Naive thymus-derived CD8-positive, alpha-beta T cell (primary cell): ENCODE measurements around the gene NOS1AP. TPM values are rescaled to one million over a fixed set of nuclear protein-coding genes. Genes with fewer than 3 reads are reported as not detected.

Experiments
- ATAC-seq, 2 donors: fragments of 150-1000 bp; cut with Tn5 transposase in 1 of 2; sonication (Bioruptor Pico), chemical (Tn5 transposase) in 1 of 2; 1 replicate in 1 of 2; 2 replicates in 1 of 2; pipeline ENCODE4 v1.10.0; 2021; ENCODE audit warnings: mild to moderate bottlenecking in 2 of 2, moderate library complexity in 2 of 2
- POLR2A ChIA-PET: fragments of 350-600 bp; sonication (Branson Sonifier 250); formaldehyde crosslinking; loops from one replicate; lab custom pipeline; 2021; ENCODE audit warnings: antibody characterized with exemption; lab: Charles Lee
- DNase-seq, 10 donors: peaks; one replicate each; pipeline versions ENCODE4 v3.0.0 to v3.0.0-alpha.2; 2020 to 2022
- H3K27ac Mint-ChIP-seq, 10 donors: one replicate each; pipeline ENCODE4 v1.8.0; 2020 to 2022; ENCODE audit warnings: mild to moderate bottlenecking in 10 of 10, mixed read lengths in 10 of 10, moderate library complexity in 4 of 10, inconsistent platforms in 1 of 10
- H3K27me3 Mint-ChIP-seq, 5 donors: one replicate each; pipeline ENCODE4 v1.8.0; 2021 to 2022; ENCODE audit warnings: mixed read lengths in 5 of 5
- H3K36me3 Mint-ChIP-seq, 3 donors: one replicate each; pipeline ENCODE4 v1.8.0; 2020 to 2022; ENCODE audit warnings: mixed read lengths in 3 of 3, mild to moderate bottlenecking in 2 of 3, inconsistent platforms in 1 of 3
- H3K4me1 Mint-ChIP-seq, 4 donors: one replicate each; pipeline ENCODE4 v1.8.0; 2021 to 2022; ENCODE audit warnings: mixed read lengths in 4 of 4
- H3K4me3 Mint-ChIP-seq, 10 donors: one replicate each; pipeline ENCODE4 v1.8.0; 2020 to 2022; ENCODE audit warnings: mild to moderate bottlenecking in 10 of 10, mixed read lengths in 10 of 10, moderate library complexity in 6 of 10, inconsistent platforms in 1 of 10
- H3K9me3 Mint-ChIP-seq, 9 donors: one replicate each; pipeline ENCODE4 v1.8.0; 2020 to 2022; ENCODE audit warnings: mixed read lengths in 9 of 9, mild to moderate bottlenecking in 3 of 9, inconsistent platforms in 1 of 9, moderate library complexity in 1 of 9
- polyA plus RNA-seq, 3 donors: library from polyadenylated mRNA; unstranded; fragments of 300-500 nt; fragmentation: Illumina TruSeq; gene quantifications; one replicate each; pipeline ENCODE4 v1.2.3, GENCODE V29; 2021
- total RNA-seq, 8 experiments: library from RNA in 2 of 8; stranded (reverse) in 2 of 8; gene quantifications; one replicate each; pipeline ENCODE4 v1.2.3 and lab custom pipeline; 2021 to 2026

The NOS1AP gene
- total and polyA plus RNA-seq, 5 experiments from 2014 or later = not detected

GRCh38 chr1:162321809-162322422 lies 252.4 kb downstream of the NOS1AP start:
- H3K27me3 Mint-ChIP-seq = peaks cover 14 to 27% (median 25%) of the 10 kb centered on the region in 5 donors
- POLR2A ChIA-PET = no interaction called here
- peaks cover 0 to 4% (median 0%) of the 10 kb centered on the region in 9 donors for H3K9me3 Mint-ChIP-seq
- no peak overlapping the region for H3K4me3 Mint-ChIP-seq
- H3K36me3 Mint-ChIP-seq = no peaks in the 10 kb centered on the region
- no peak for DNase-seq
- H3K4me1 Mint-ChIP-seq = no peaks in the 10 kb centered on the region
- no peak overlapping the region for H3K27ac Mint-ChIP-seq
- ATAC-seq = no peak

- no peak for ATAC-seq
- no peaks in the 10 kb centered on the region for H3K4me1 Mint-ChIP-seq
- no peak overlapping the region for H3K27ac Mint-ChIP-seq
- H3K36me3 Mint-ChIP-seq = no peaks in the 10 kb centered on the region
- no peak overlapping the region for H3K4me3 Mint-ChIP-seq
- H3K9me3 Mint-ChIP-seq = peaks cover 0 to 4% (median 0%) of the 10 kb centered on the region in 9 donors
- peaks cover 14 to 25% (median 23%) of the 10 kb centered on the region in 5 donors for H3K27me3 Mint-ChIP-seq
- POLR2A ChIA-PET = no interaction called here
- DNase-seq = no peak
Measured at GRCh38 chr1:162323023-162323422, 253.5 kb downstream of the NOS1AP start.

- Mint-ChIP-seq H3K27me3 (peaks cover 9 to 14% (median 11%) of the 10 kb centered on the region in 5 donors), H3K9me3 (peaks cover 0 to 2% (median 0%) of the 10 kb centered on the region in 9 donors), H3K27ac (no peak overlapping the region), H3K4me3 (no peak overlapping the region), H3K36me3 (no peaks in the 10 kb centered on the region), H3K4me1 (no peaks in the 10 kb centered on the region)
- DNase-seq = no peak
- POLR2A ChIA-PET = no interaction called here
- no peak for ATAC-seq
Measured at GRCh38 chr1:162324396-162324795, 254.9 kb downstream of the NOS1AP start.

GRCh38 chr1:162326559-162326958 lies 257.1 kb downstream of the NOS1AP start:
- Mint-ChIP-seq H3K4me3 (no peak overlapping the region), H3K9me3 (no peaks in the 10 kb centered on the region), H3K27ac (no peak overlapping the region), H3K4me1 (no peaks in the 10 kb centered on the region), H3K36me3 (no peaks in the 10 kb centered on the region), H3K27me3 (peaks cover 0 to 10% (median 6%) of the 10 kb centered on the region in 5 donors)
- no peak for DNase-seq
- POLR2A ChIA-PET = no interaction called here
- no peak for ATAC-seq

- ATAC-seq (no peak), DNase-seq (no peak)
- H3K4me1 Mint-ChIP-seq = no peaks in the 10 kb centered on the region
- no peaks in the 10 kb centered on the region for H3K9me3 Mint-ChIP-seq
- no peak overlapping the region for H3K27ac Mint-ChIP-seq
- peaks cover 0 to 10% (median 6%) of the 10 kb centered on the region in 5 donors for H3K27me3 Mint-ChIP-seq
- no peak overlapping the region for H3K4me3 Mint-ChIP-seq
- POLR2A ChIA-PET = no interaction called here
- no peaks in the 10 kb centered on the region for H3K36me3 Mint-ChIP-seq
Measured at GRCh38 chr1:162327144-162327787, 257.8 kb downstream of the NOS1AP start.

- POLR2A ChIA-PET = no interaction called here
- H3K4me1 Mint-ChIP-seq = no peaks in the 10 kb centered on the region
- peaks cover 0 to 9% (median 4%) of the 10 kb centered on the region in 5 donors for H3K27me3 Mint-ChIP-seq
Measured at GRCh38 chr1:162327788-162328165, 258.3 kb downstream of the NOS1AP start.

GRCh38 chr1:162328512-162328911 lies 259.0 kb downstream of the NOS1AP start:
- Mint-ChIP-seq H3K4me1 (no peaks in the 10 kb centered on the region), H3K27ac (no peak overlapping the region), H3K27me3 (peaks cover 0 to 7% (median 4%) of the 10 kb centered on the region in 5 donors), H3K36me3 (no peaks in the 10 kb centered on the region), H3K4me3 (no peak overlapping the region), H3K9me3 (no peaks in the 10 kb centered on the region)
- ATAC-seq = no peak
- POLR2A ChIA-PET = no interaction called here
- no peak for DNase-seq

More at GRCh38 chr1:162327788-162328165, 258.3 kb downstream of the NOS1AP start:
- no peak for DNase-seq
- Mint-ChIP-seq H3K36me3 (no peaks in the 10 kb centered on the region), H3K9me3 (no peaks in the 10 kb centered on the region), H3K4me3 (no peak overlapping the region), H3K27ac (no peak overlapping the region)
- ATAC-seq = no peak

- DNase-seq (no peak), ATAC-seq (no peak)
- H3K4me1 Mint-ChIP-seq = no peaks in the 10 kb centered on the region
- H3K4me3 Mint-ChIP-seq = no peak overlapping the region
- H3K36me3 Mint-ChIP-seq = no peaks in the 10 kb centered on the region
- POLR2A ChIA-PET = no interaction called here
- H3K27me3 Mint-ChIP-seq = peaks cover 0 to 10% (median 6%) of the 10 kb centered on the region in 5 donors
- no peaks in the 10 kb centered on the region for H3K9me3 Mint-ChIP-seq
- no peak overlapping the region for H3K27ac Mint-ChIP-seq
Measured at GRCh38 chr1:162329826-162330225, 260.3 kb downstream of the NOS1AP start.

- Mint-ChIP-seq H3K27ac (no peak overlapping the region), H3K36me3 (no peaks in the 10 kb centered on the region), H3K27me3 (peaks cover 0 to 16% (median 13%) of the 10 kb centered on the region in 5 donors), H3K4me3 (no peak overlapping the region), H3K9me3 (no peaks in the 10 kb centered on the region), H3K4me1 (no peaks in the 10 kb centered on the region)
- POLR2A ChIA-PET = no interaction called here
- DNase-seq (no peak), ATAC-seq (no peak)
Measured at GRCh38 chr1:162333991-162334390, 264.5 kb downstream of the NOS1AP start.

- no peaks in the 10 kb centered on the region for H3K9me3 Mint-ChIP-seq
- no peak overlapping the region for H3K27ac Mint-ChIP-seq
- H3K4me3 Mint-ChIP-seq = no peak overlapping the region
- DNase-seq (no peak), ATAC-seq (no peak)
- peaks cover 0 to 19% (median 13%) of the 10 kb centered on the region in 5 donors for H3K27me3 Mint-ChIP-seq
- H3K4me1 Mint-ChIP-seq = no peaks in the 10 kb centered on the region
- H3K36me3 Mint-ChIP-seq = no peaks in the 10 kb centered on the region
- POLR2A ChIA-PET = no interaction called here
Measured at GRCh38 chr1:162335126-162335525, 265.6 kb downstream of the NOS1AP start.

GRCh38 chr1:162336621-162337285 lies 267.3 kb downstream of the NOS1AP start:
- ATAC-seq = no peak
- Mint-ChIP-seq H3K27me3 (peaks cover 0 to 18% (median 9%) of the 10 kb centered on the region in 5 donors), H3K4me3 (no peak overlapping the region), H3K36me3 (no peaks in the 10 kb centered on the region), H3K27ac (no peak overlapping the region), H3K9me3 (no peaks in the 10 kb centered on the region), H3K4me1 (no peaks in the 10 kb centered on the region)
- no peak for DNase-seq
- POLR2A ChIA-PET = no interaction called here

- Mint-ChIP-seq H3K9me3 (no peaks in the 10 kb centered on the region), H3K4me3 (no peak overlapping the region)
Measured at GRCh38 chr1:162342452-162342983, 273.0 kb downstream of the NOS1AP start.

GRCh38 chr1:162343470-162343869 lies 274.0 kb downstream of the NOS1AP start:
- H3K9me3 Mint-ChIP-seq = no peaks in the 10 kb centered on the region
- POLR2A ChIA-PET = no interaction called here
- no peak for ATAC-seq

More at GRCh38 chr1:162342452-162342983, 273.0 kb downstream of the NOS1AP start:
- POLR2A ChIA-PET = no interaction called here
- no peak overlapping the region for H3K27ac Mint-ChIP-seq
- H3K4me1 Mint-ChIP-seq = no peaks in the 10 kb centered on the region
- no peaks in the 10 kb centered on the region for H3K36me3 Mint-ChIP-seq
- no peak for DNase-seq
- no peak for ATAC-seq
- H3K27me3 Mint-ChIP-seq = peaks cover 0 to 18% (median 8%) of the 10 kb centered on the region in 5 donors

More at GRCh38 chr1:162343470-162343869, 274.0 kb downstream of the NOS1AP start:
- Mint-ChIP-seq H3K27me3 (peaks cover 0 to 14% (median 4%) of the 10 kb centered on the region in 5 donors), H3K4me3 (no peak overlapping the region), H3K36me3 (no peaks in the 10 kb centered on the region), H3K4me1 (no peaks in the 10 kb centered on the region), H3K27ac (no peak overlapping the region)
- no peak for DNase-seq
